IMR-90 (cell line): ENCODE data around the gene STARD3. TPM values are rescaled to one million over a fixed set of nuclear protein-coding genes. Genes with fewer than 3 reads are reported as not detected.

ENCODE experiments used
- ATAC-seq: fragments of 200-7000 bp; cut with Tn5 transposase; 2 replicates; pipeline ENCODE4 v1.9.1; 2020; ENCODE audit warnings: low read depth, mild to moderate bottlenecking, moderate library complexity
- BruUV-seq: library from RNA; stranded (reverse); fragments of 400-500 nt; replicated peaks from 2 replicates; lab custom pipeline; 2021; lab: Mats Ljungman, UMichigan
- CTCF ChIA-PET: fragments of 300-600 bp; formaldehyde crosslinking; extraction: SDS; loops from one replicate; lab custom pipeline; 2021; ENCODE audit warnings: antibody characterized with exemption; lab: Yijun Ruan, JAX
- POLR2A ChIA-PET: fragments of 300-600 bp; sonication (Branson Sonifier 250); formaldehyde crosslinking; loops from one replicate; lab custom pipeline; 2022; ENCODE audit warnings: antibody characterized with exemption; ENCODE audit not compliant: unreplicated experiment; lab: Charles Lee
- DNase-seq: peaks from one replicate; pipeline ENCODE4 v3.0.0; 2013
- H2AFZ ChIP-seq: replicated peaks from 2 replicates; pipeline ENCODE3; 2013; ENCODE audit warnings: low read length, mild to moderate bottlenecking; ENCODE audit not compliant: poor library complexity
- H2AK5ac ChIP-seq: 2 replicates; pipeline ENCODE4 v1.6.1; 2013; ENCODE audit warnings: low read depth, low read length, inconsistent platforms
- H2AK9ac ChIP-seq: replicated peaks from 2 replicates; pipeline ENCODE3; 2013; ENCODE audit warnings: mild to moderate bottlenecking, low read depth, low read length, moderate library complexity; ENCODE audit not compliant: poor library complexity
- H2BK120ac ChIP-seq: 2 replicates; pipeline ENCODE4 v1.6.1; 2013; ENCODE audit warnings: low read depth, low read length, inconsistent platforms
- H2BK15ac ChIP-seq: 3 replicates; pipeline ENCODE4 v1.6.1; 2013; ENCODE audit warnings: low read depth, low read length, inconsistent platforms
- H2BK20ac ChIP-seq: 2 replicates; pipeline ENCODE4 v1.6.1; 2013; ENCODE audit warnings: low read depth, mild to moderate bottlenecking, inconsistent platforms, low read length, moderate library complexity
- H2BK5ac ChIP-seq: 2 replicates; pipeline ENCODE4 v1.6.1; 2013; ENCODE audit warnings: mild to moderate bottlenecking, low read depth, low read length, inconsistent platforms; ENCODE audit not compliant: poor library complexity, severe bottlenecking
- H3K14ac ChIP-seq: replicated peaks from 2 replicates; pipeline ENCODE4 v1.6.1; 2013; ENCODE audit warnings: low read depth, low read length, inconsistent platforms
- H3K18ac ChIP-seq: 2 replicates; pipeline ENCODE4 v1.6.1; 2013; ENCODE audit warnings: low read depth, low read length, control low read depth
- H3K23ac ChIP-seq: 2 replicates; pipeline ENCODE4 v1.6.1; 2013; ENCODE audit warnings: low read depth, low read length, inconsistent platforms
- H3K27ac ChIP-seq: 2 replicates; pipeline ENCODE4 v1.5.1; 2013; ENCODE audit warnings: mild to moderate bottlenecking, control low read depth, low read length; ENCODE audit not compliant: insufficient read depth
- H3K27me3 ChIP-seq: 2 replicates; pipeline ENCODE4 v1.6.1; 2013; ENCODE audit warnings: low read length; ENCODE audit not compliant: control insufficient read depth, insufficient read depth
- H3K36me3 ChIP-seq: 2 replicates; pipeline ENCODE4 v1.6.1; 2013; ENCODE audit warnings: low read length, mixed read lengths; ENCODE audit not compliant: control insufficient read depth, insufficient read depth
- H3K4ac ChIP-seq: 2 replicates; pipeline ENCODE4 v1.6.1; 2013; ENCODE audit warnings: low read depth, low read length, inconsistent platforms
- H3K4me1 ChIP-seq: 2 replicates; pipeline ENCODE4 v1.6.1; 2013; ENCODE audit warnings: low read length, mixed read lengths; ENCODE audit not compliant: control insufficient read depth, insufficient read depth
- H3K4me2 ChIP-seq: 2 replicates; pipeline ENCODE4 v1.6.1; 2013; ENCODE audit warnings: low read depth, mild to moderate bottlenecking, control low read depth, low read length, moderate library complexity
- H3K4me3 ChIP-seq: 2 replicates; pipeline ENCODE4 v1.5.1; 2013; ENCODE audit warnings: low read depth, mild to moderate bottlenecking, control low read depth, low read length, moderate library complexity; ENCODE audit not compliant: insufficient read depth
- H3K56ac ChIP-seq: 2 replicates; pipeline ENCODE4 v1.6.1; 2013; ENCODE audit warnings: low read length, inconsistent platforms; ENCODE audit not compliant: insufficient read depth; ENCODE audit errors: extremely low read depth
- H3K79me1 ChIP-seq, 2 experiments: 2 replicates each; pipeline ENCODE4 v1.6.1; 2013; ENCODE audit warnings: low read length in 2 of 2, inconsistent platforms in 1 of 2, low read depth in 1 of 2
- H3K9ac ChIP-seq: 2 replicates; pipeline ENCODE4 v1.6.1; 2013; ENCODE audit warnings: low read depth, low read length, control low read depth
- H3K9me1 ChIP-seq: 2 replicates; pipeline ENCODE4 v1.6.1; 2013; ENCODE audit warnings: low read length, inconsistent platforms; ENCODE audit not compliant: insufficient read depth
- H3K9me3 ChIP-seq: 2 replicates; pipeline ENCODE4 v1.6.1; 2013; ENCODE audit warnings: low read length; ENCODE audit not compliant: control insufficient read depth, insufficient read depth
- H4K20me1 ChIP-seq: 2 replicates; pipeline ENCODE4 v1.6.1; 2013; ENCODE audit warnings: low read length, inconsistent platforms; ENCODE audit not compliant: insufficient read depth
- H4K5ac ChIP-seq: 2 replicates; pipeline ENCODE4 v1.6.1; 2013; ENCODE audit warnings: mild to moderate bottlenecking, low read depth, low read length, control low read depth
- H4K8ac ChIP-seq, 2 experiments: 2 replicates each; pipeline ENCODE4 v1.6.1; 2013; ENCODE audit warnings: low read depth in 2 of 2, low read length in 2 of 2, control low read depth in 1 of 2, inconsistent platforms in 1 of 2
- H4K91ac ChIP-seq: 2 replicates; pipeline ENCODE4 v1.6.1; 2013; ENCODE audit warnings: low read depth, low read length, inconsistent platforms; ENCODE audit not compliant: insufficient read depth
- BHLHE40 ChIP-seq: fragments of 150-350 bp; IDR thresholded peaks from 2 replicates; pipeline ENCODE4 v1.6.1; 2016; ENCODE audit warnings: mild to moderate bottlenecking, low read depth, low read length
- CHD1 ChIP-seq: IDR thresholded peaks from 2 replicates; pipeline ENCODE4 v1.6.1; 2012; ENCODE audit warnings: low read depth, low read length, improper control_type of control experiment
- ELK1 ChIP-seq: fragments of 150-350 bp; IDR thresholded peaks from 2 replicates; pipeline ENCODE4 v1.6.1; 2016; ENCODE audit warnings: low read depth, mild to moderate bottlenecking, low read length, moderate library complexity, borderline replicate concordance
- FOS ChIP-seq: fragments of 150-350 bp; IDR thresholded peaks from 2 replicates; pipeline ENCODE4 v1.6.1; 2016; ENCODE audit warnings: low read depth, low read length
- MAFK ChIP-seq: IDR thresholded peaks from 2 replicates; pipeline ENCODE4 v1.6.1; 2012; ENCODE audit warnings: low read depth, low read length, improper control_type of control experiment
- MXI1 ChIP-seq: IDR thresholded peaks from 2 replicates; pipeline ENCODE4 v1.6.1; 2012; ENCODE audit warnings: low read depth, mild to moderate bottlenecking, low read length, moderate library complexity, borderline replicate concordance
- NFE2L2 ChIP-seq: fragments of 150-350 bp; IDR thresholded peaks from 2 replicates; pipeline ENCODE4 v1.6.1; 2016; ENCODE audit warnings: low read depth, mild to moderate bottlenecking, low read length
- RFX5 ChIP-seq: IDR thresholded peaks from 2 replicates; pipeline ENCODE4 v1.8.0; 2012; ENCODE audit warnings: low read depth, mild to moderate bottlenecking, low read length, moderate library complexity
- SMC3 ChIP-seq: fragments of 150-350 bp; IDR thresholded peaks from 2 replicates; pipeline ENCODE4 v1.6.1; 2016; ENCODE audit warnings: low read depth, mild to moderate bottlenecking, antibody characterized with exemption, low read length, moderate library complexity
- WGBS, 2 experiments: methylation state at CpG; one replicate each; pipeline versions ENCODE4 v1.1.5 to v1.1.7; 2013; ENCODE audit warnings: missing lambda C conversion rate in 2 of 2; ENCODE audit not compliant: insufficient read length in 1 of 2; ENCODE audit errors: extremely low coverage in 2 of 2; 5-methylcytosine and 5-hydroxymethylcytosine counted together
- dilution Hi-C: fragments of 300-500 bp; cut with HindIII; formaldehyde crosslinking; loops from one replicate; pipeline ENCODE4 v1.14.3; 2018; ENCODE audit warnings: low sequenced_read_pairs; ENCODE audit not compliant: unreplicated experiment
- in situ Hi-C: fragments of 300-500 bp; cut with MboI; formaldehyde crosslinking; loops from 3 replicates; pipeline ENCODE4 v1.14.3; 2019; ENCODE audit warnings: low sequenced_read_pairs, inconsistent platforms, mixed read lengths
- intact Hi-C: fragments of 100-400 bp; cut with micrococcal nuclease; formaldehyde crosslinking; loops from 2 replicates; pipeline ENCODE4 v1.10.0; 2022
- polyA plus RNA-seq, 3 experiments: library from polyadenylated mRNA; depleted of rRNA; stranded (reverse); fragments of >200 nt; gene quantifications; 2 replicates each; pipeline ENCODE4 v1.2.3, GENCODE V29; 2012; ENCODE audit warnings: low replicate concordance in 1 of 3
- total RNA-seq: library from RNA; depleted of rRNA; stranded (reverse); fragments of >200 nt; gene quantifications from 2 replicates; pipeline ENCODE4 v1.2.3, GENCODE V29; 2012
- TF ChIP-seq, protein P1 (sequence below): fragments of 150-350 bp; IDR thresholded peaks from 2 replicates; pipeline ENCODE4 v1.6.1; 2017; ENCODE audit warnings: mild to moderate bottlenecking, antibody characterized with exemption, low read length, low read depth

Gene STARD3
- total and polyA plus RNA-seq, 2 of the 4 experiments (the other 2 are of a cell fraction) = 8.1 to 50.4 TPM

GRCh38 chr17:39671651-39672521, 34.9 kb downstream of the STARD3 start (continued):
- no peak for TF ChIP-seq FOS
- no peak for TF ChIP-seq MAFK
- no peak for TF ChIP-seq RFX5

DNA sequence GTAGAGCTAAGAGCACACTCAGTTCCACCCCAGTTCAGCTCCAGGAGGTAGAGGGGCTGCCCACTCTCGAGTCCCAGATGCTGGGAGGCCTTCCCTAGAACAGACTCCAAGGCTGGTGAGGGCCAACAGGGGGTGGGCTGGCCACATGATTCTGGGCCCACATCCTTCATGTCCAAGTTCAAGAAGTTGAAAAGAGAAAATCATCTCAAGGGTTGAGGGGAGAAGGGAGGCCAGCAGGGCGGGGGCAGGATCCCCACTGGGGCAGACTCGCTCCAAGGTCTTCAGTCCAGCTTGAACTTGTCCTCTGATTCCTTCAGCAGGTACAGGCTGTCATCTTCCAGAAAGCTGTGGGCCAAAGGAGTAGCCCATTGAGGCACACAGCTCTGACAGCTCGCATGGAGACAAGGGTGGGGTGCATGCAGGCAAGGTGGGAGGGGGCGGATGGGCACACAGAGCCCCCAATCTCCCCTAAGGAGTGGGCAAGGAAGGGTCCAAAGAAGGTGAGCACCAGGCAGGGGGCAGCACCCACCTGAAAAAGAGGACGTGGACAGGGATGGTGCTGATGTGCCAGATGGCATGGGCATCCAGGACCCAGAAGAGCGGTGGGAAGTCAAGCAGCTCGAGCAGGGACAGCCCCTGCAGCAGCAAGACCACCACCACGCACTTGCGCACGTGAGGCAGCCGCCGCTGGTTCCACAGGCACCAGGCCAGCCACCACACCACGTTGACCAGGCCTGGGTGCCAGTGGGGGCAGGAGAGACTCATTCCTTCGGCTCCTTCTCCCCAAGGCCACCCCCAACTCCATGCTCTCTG, 35.8 kb downstream of the STARD3 start:
- H3K4me2 ChIP-seq = no peak overlapping the region
- POLR2A ChIA-PET = no interaction called here
- H3K14ac ChIP-seq = no peak overlapping the region
- H2AFZ ChIP-seq = no peak overlapping the region
- peaks cover 4% of the 10 kb centered on the region; the same call in 1 of the 2 replicates for H3K36me3 ChIP-seq
- no peaks in the 10 kb centered on the region for H3K9me3 ChIP-seq
- BruUV-seq = no TSS peak
- no peak overlapping the region for H2AK5ac ChIP-seq
- H2BK20ac ChIP-seq = no peak overlapping the region
- CTCF ChIA-PET = interaction anchor here (1.3 to 2.8 kb wide), 3 partner anchors 14 to 51 kb away, joined by 3 to 11 read pairs (median 3); partner anchors contain the start of gene PGAP3
- DNase-seq (no peak), ATAC-seq (no peak)
- 76% methylated on average over 6 of the region's 15 CpGs; no CpG with 5 or more reads in 1 of the 2 experiments for WGBS, 2 experiments
- no peak overlapping the region for H3K9ac ChIP-seq
- H2BK15ac ChIP-seq = no peak overlapping the region
- H3K9me1 ChIP-seq = 0 out of 2 replicates have a peak, but pooled peaks cover 3% of the 10 kb centered on the region
- no peaks in the 10 kb centered on the region for H3K79me1 ChIP-seq
- no peak overlapping the region for H3K18ac ChIP-seq
- H3K56ac ChIP-seq = no peak overlapping the region
- in situ Hi-C loops (no loop called here), intact Hi-C loops (loop anchor here (1.0 kb wide), 1 partner anchor 50 kb away; no protein-coding TSS in a partner anchor), dilution Hi-C loops (no loop called here)
- H3K27ac ChIP-seq = no peak overlapping the region
- peaks cover 8% of the 10 kb centered on the region for H3K4me1 ChIP-seq
- no peak overlapping the region for H3K4me3 ChIP-seq
- no peak overlapping the region for H4K5ac ChIP-seq
- no peaks in the 10 kb centered on the region for H4K20me1 ChIP-seq
- no peak overlapping the region for H2BK5ac ChIP-seq
- H2AK9ac ChIP-seq = no peak overlapping the region
- H3K27me3 ChIP-seq = peaks cover 35% of the 10 kb centered on the region
- no peak overlapping the region for H2BK120ac ChIP-seq
- H3K4ac ChIP-seq = no peak overlapping the region
- H4K8ac ChIP-seq = no peak overlapping the region
- no peak overlapping the region for H3K23ac ChIP-seq
- H4K91ac ChIP-seq = no peak overlapping the region
- TF ChIP-seq ELK1 (no peak), SMC3 (no peak), CHD1 (no peak), MAFK (no peak), NFE2L2 (no peak), FOS (no peak), BHLHE40 (no peak), RFX5 (no peak), MXI1 (no peak)
- TF ChIP-seq, protein P1, sequence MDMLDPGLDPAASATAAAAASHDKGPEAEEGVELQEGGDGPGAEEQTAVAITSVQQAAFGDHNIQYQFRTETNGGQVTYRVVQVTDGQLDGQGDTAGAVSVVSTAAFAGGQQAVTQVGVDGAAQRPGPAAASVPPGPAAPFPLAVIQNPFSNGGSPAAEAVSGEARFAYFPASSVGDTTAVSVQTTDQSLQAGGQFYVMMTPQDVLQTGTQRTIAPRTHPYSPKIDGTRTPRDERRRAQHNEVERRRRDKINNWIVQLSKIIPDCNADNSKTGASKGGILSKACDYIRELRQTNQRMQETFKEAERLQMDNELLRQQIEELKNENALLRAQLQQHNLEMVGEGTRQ = no peak
